PC-3 (cell line): ENCODE measurements around the gene MAPKAP1.

Source experiments
- EZH2 ChIP-seq: fragments of 300-600 bp; sonication (generic); IDR thresholded peaks from one replicate; pipeline ENCODE4 v1.6.1; 2017; ENCODE audit warnings: antibody characterized with exemption, mild to moderate bottlenecking, low read length; ENCODE audit not compliant: unreplicated experiment
- TF ChIP-seq, protein P1 (sequence below): fragments of 300-600 bp; sonication (generic); conservative IDR thresholded peaks from 2 replicates; pipeline ENCODE4 v1.5.1; 2017; ENCODE audit warnings: antibody characterized with exemption, low read depth, mild to moderate bottlenecking, low read length

DNA sequence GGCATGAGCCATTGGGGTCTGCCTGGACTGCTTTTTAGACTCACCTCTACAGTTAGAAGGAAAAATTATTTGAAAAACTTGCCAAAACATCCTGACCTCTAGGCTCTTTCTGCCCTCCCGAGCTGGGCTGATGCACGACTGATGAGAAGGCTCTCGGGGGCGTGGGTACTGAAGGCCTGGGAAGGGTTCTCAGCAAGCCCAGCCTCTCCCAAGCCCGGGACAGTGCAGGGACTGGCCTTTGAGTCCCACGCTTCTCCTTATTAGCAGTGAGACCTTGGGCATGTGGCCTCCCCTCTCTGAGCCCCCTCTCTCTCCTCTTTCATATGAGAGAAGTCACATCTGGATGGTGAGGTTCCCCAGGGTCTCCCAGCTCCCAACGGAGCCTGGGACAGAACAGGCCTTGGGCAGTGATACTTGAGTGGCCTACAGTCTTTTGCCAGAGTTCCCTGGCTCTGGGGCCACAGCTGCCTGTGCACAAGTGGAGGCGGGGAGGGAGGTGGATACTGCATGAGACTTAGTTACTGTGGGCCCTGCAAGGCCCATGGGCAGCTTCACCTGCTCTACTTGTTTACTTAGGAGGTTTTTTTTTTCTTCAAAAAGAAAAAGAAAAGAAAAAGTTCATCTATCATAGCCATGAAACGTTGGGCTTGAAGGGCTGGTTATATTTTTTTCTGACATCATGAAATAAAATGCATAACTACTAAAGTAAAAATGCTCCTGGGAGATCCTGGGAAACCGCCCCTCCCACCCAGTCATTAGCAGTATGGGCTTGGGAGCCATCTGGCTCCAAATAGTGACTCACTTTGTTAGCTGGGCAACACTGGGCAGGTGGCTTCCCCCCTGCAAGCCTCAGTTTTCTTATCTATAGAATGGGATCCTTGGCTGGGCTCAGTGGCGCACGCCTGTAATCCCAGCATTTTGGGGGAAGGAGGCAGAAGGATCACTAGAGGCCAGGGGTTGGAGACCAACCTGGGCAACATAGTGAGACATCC lies 306.0 kb downstream of the MAPKAP1 start:
- TF ChIP-seq, protein P1, sequence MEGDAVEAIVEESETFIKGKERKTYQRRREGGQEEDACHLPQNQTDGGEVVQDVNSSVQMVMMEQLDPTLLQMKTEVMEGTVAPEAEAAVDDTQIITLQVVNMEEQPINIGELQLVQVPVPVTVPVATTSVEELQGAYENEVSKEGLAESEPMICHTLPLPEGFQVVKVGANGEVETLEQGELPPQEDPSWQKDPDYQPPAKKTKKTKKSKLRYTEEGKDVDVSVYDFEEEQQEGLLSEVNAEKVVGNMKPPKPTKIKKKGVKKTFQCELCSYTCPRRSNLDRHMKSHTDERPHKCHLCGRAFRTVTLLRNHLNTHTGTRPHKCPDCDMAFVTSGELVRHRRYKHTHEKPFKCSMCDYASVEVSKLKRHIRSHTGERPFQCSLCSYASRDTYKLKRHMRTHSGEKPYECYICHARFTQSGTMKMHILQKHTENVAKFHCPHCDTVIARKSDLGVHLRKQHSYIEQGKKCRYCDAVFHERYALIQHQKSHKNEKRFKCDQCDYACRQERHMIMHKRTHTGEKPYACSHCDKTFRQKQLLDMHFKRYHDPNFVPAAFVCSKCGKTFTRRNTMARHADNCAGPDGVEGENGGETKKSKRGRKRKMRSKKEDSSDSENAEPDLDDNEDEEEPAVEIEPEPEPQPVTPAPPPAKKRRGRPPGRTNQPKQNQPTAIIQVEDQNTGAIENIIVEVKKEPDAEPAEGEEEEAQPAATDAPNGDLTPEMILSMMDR: no peak
- no peak for TF ChIP-seq EZH2
